Neutrophil (primary cell): ENCODE data around the gene PIP4K2A.
A peak's percentile ranks its signal among the peaks of the same experiment; 100 is the strongest.

Experiments used
- H3K27ac ChIP-seq: fragments of 200-600 bp; sonication (generic); 2 replicates; pipeline ENCODE4 v1.5.1; 2016; ENCODE audit warnings: mild to moderate bottlenecking, moderate library complexity
- H3K27me3 ChIP-seq: fragments of 200-600 bp; sonication (generic); 2 replicates; pipeline ENCODE4 v1.6.0; 2016; ENCODE audit warnings: mild to moderate bottlenecking
- H3K36me3 ChIP-seq: fragments of 200-600 bp; sonication (generic); 2 replicates; pipeline ENCODE4 v1.5.1; 2017
- H3K4me1 ChIP-seq, 2 experiments: fragments of 200-600 bp in 1 of 2; sonication (generic) in 1 of 2; 1 replicate in 1 of 2; 2 replicates in 1 of 2; pipeline versions ENCODE4 v1.5.1 to v1.6.1; 2013 to 2016; ENCODE audit warnings: low read depth in 1 of 2, low read length in 1 of 2, mild to moderate bottlenecking in 1 of 2, moderate library complexity in 1 of 2; ENCODE audit not compliant: control insufficient read depth in 1 of 2, insufficient read depth in 1 of 2
- H3K4me3 ChIP-seq, 2 experiments: fragments of 200-600 bp in 1 of 2; sonication (generic) in 1 of 2; 1 replicate in 1 of 2; 2 replicates in 1 of 2; pipeline ENCODE4 v1.5.1; 2013 to 2016; ENCODE audit warnings: low read depth in 1 of 2, low read length in 1 of 2, mild to moderate bottlenecking in 1 of 2, moderate library complexity in 1 of 2
- H3K9me3 ChIP-seq: fragments of 200-600 bp; sonication (generic); 2 replicates; pipeline ENCODE4 v1.5.1; 2016
- TF ChIP-seq, protein P1 (sequence below): fragments of 200-600 bp; sonication (generic); IDR thresholded peaks from 2 replicates; pipeline ENCODE4 v1.5.1; 2016; ENCODE audit warnings: antibody characterized with exemption

PIP4K2A gene

GRCh38 chr10:22683140-22683389 lies 31.3 kb downstream of the PIP4K2A start:
- Histone ChIP-seq H3K4me1 (peaks cover 12 to 29% of the 10 kb centered on the region in 2 experiments), H3K27ac (peak overlapping the region; percentile 24), H3K9me3 (no peaks in the 10 kb centered on the region), H3K4me3 (no peak overlapping the region), H3K27me3 (no peaks in the 10 kb centered on the region), H3K36me3 (no peaks in the 10 kb centered on the region)
- TF ChIP-seq, protein P1, sequence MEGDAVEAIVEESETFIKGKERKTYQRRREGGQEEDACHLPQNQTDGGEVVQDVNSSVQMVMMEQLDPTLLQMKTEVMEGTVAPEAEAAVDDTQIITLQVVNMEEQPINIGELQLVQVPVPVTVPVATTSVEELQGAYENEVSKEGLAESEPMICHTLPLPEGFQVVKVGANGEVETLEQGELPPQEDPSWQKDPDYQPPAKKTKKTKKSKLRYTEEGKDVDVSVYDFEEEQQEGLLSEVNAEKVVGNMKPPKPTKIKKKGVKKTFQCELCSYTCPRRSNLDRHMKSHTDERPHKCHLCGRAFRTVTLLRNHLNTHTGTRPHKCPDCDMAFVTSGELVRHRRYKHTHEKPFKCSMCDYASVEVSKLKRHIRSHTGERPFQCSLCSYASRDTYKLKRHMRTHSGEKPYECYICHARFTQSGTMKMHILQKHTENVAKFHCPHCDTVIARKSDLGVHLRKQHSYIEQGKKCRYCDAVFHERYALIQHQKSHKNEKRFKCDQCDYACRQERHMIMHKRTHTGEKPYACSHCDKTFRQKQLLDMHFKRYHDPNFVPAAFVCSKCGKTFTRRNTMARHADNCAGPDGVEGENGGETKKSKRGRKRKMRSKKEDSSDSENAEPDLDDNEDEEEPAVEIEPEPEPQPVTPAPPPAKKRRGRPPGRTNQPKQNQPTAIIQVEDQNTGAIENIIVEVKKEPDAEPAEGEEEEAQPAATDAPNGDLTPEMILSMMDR: no peak

GRCh38 chr10:22682237-22683139 lies 31.9 kb downstream of the PIP4K2A start:
- no peak overlapping the region for H3K27ac ChIP-seq
- peaks cover 12 to 34% of the 10 kb centered on the region in 2 experiments for H3K4me1 ChIP-seq
- H3K4me3 ChIP-seq: no peak overlapping the region
- H3K27me3 ChIP-seq: no peaks in the 10 kb centered on the region
- no peaks in the 10 kb centered on the region for H3K36me3 ChIP-seq
- TF ChIP-seq, protein P1: no peak
- H3K9me3 ChIP-seq: no peaks in the 10 kb centered on the region

DNA sequence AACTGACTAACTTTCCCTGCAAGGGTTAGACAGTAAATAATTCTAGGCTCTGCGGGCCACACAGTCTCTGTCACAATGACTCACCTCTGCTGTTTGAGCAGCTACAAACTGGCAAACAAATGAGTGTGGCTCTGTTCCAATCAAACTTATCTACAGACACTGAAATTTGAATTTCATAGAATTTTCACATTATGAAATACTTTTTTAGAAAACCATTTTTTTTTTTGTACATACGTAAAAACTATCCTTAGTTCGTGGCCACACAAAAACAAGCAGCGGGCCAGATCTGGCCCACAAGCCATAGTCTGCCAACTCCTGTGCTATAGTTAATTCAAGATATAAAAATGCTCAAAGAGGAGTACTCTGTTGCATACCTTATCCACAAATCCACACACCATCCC lies 32.6 kb downstream of the PIP4K2A start:
- Histone ChIP-seq H3K9me3 (no peaks in the 10 kb centered on the region), H3K4me3 (no peak overlapping the region), H3K36me3 (no peaks in the 10 kb centered on the region), H3K4me1 (peaks cover 18 to 36% of the 10 kb centered on the region in 2 experiments), H3K27ac (no peak overlapping the region), H3K27me3 (no peaks in the 10 kb centered on the region)
- TF ChIP-seq, protein P1: no peak

GRCh38 chr10:22681301-22681700 lies 33.1 kb downstream of the PIP4K2A start:
- H3K36me3 ChIP-seq: no peaks in the 10 kb centered on the region
- TF ChIP-seq, protein P1: no peak
- H3K4me3 ChIP-seq: no peak overlapping the region
- no peaks in the 10 kb centered on the region for H3K9me3 ChIP-seq
- H3K27me3 ChIP-seq: no peaks in the 10 kb centered on the region
- H3K4me1 ChIP-seq: peaks cover 18 to 31% of the 10 kb centered on the region in 2 experiments
- no peak overlapping the region for H3K27ac ChIP-seq

DNA sequence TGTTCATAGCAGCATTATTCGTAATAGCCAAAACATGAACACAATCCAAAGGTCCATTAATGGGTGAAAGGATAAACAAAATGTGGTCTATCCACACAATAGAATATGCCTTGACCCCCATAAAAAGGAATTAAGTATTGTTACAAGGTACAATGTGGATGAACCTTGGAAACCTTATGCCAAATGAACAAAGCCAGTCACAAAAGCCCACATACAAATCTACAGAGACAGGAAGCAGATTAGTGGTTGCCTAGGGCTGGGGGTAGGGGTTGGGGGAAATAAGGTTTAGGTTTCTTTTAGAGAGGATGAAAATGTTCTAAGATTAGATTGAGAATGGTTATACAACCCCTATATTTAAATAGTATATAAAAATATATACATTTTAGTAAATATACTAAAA lies 34.8 kb downstream of the PIP4K2A start:
- Histone ChIP-seq H3K27ac (no peak overlapping the region), H3K27me3 (no peaks in the 10 kb centered on the region), H3K9me3 (no peaks in the 10 kb centered on the region), H3K36me3 (no peaks in the 10 kb centered on the region), H3K4me3 (no peak overlapping the region), H3K4me1 (peaks cover 26 to 36% of the 10 kb centered on the region in 2 experiments)
- TF ChIP-seq, protein P1: no peak
